ENCODE measurements around the gene CFAP157. TPM values are rescaled to one million over a fixed set of nuclear protein-coding genes. Genes with fewer than 3 reads are reported as not detected.

The CFAP157 gene
- total and polyA plus RNA-seq, 2 donors (not counting 3 experiments of a cell fraction or from before 2014, with no cell fraction given), result 0.03 TPM; not detected in 1

DNA sequence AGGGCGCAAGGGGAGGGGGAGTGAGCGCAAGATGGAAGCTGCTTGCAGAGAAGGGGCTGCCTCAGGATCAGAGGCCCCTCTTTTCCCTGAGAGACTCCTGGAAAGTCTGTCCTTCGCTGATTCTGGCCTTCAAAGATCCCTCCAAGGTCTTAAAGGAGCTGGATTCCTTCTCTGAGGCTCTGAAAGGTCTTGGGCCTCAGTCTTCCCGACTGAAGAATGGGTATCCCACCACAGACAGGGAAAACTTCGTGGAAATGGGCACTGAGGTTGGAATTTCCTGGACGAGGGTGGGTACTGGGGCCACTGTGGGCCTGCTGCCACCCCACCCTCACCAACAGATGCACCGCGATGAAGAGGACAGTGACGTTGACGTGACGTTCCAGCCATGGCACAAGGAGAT, 5.6 kb downstream of the CFAP157 start:
- Histone ChIP-seq H2AFZ (ENCODE audit: low read depth, low read length) (no peak overlapping the region), H3K9me1 (replicated peaks; ENCODE audit: control insufficient read depth, extremely low read depth, insufficient read depth, low read length) (no peaks in the 10 kb centered on the region), H3K4me1 (ENCODE audit: control insufficient read depth, extremely low read depth, insufficient read depth, low read length) (peaks cover 5% of the 10 kb centered on the region), H3K4me2 (ENCODE audit: insufficient read depth, low read length) (no peak overlapping the region), H3K9ac (replicated peaks; ENCODE audit: extremely low read depth, insufficient read depth, low read length) (no peak overlapping the region), H3K9me3 (replicated peaks; ENCODE audit: control insufficient read depth, insufficient read depth, low read length) (no peaks in the 10 kb centered on the region), H3K79me2 (ENCODE audit: control insufficient read depth, insufficient read depth, low read length) (peaks cover 5% of the 10 kb centered on the region), H3K4me3 (replicated peaks in 1 of 3; ENCODE audit: insufficient read depth in 1 of 3, low read depth in 1 of 3, low read length in 3 of 3) (no peak overlapping the region), H3K27me3 (ENCODE audit: control insufficient read depth in 2 of 2, insufficient read depth in 2 of 2, low read length in 2 of 2) (no peaks in the 10 kb centered on the region), H3K27ac (ENCODE audit: insufficient read depth, low read depth, low read length) (no peak overlapping the region), H4K20me1 (replicated peaks; ENCODE audit: control insufficient read depth, extremely low read depth, insufficient read depth, low read length) (no peaks in the 10 kb centered on the region), H3K36me3 (ENCODE audit: control insufficient read depth in 2 of 2, extremely low read depth in 1 of 2, insufficient read depth in 2 of 2, low read length in 2 of 2) (no peaks in the 10 kb centered on the region)
- intact Hi-C loops (cut with micrococcal nuclease), result no loop called here
- TF ChIP-seq EZH2 (IDR thresholded peaks at IDR 0.05; ENCODE audit: borderline replicate concordance, low read depth, low read length, severe bottlenecking) (no peak), GATA2 (IDR thresholded peaks at IDR 0.05; ENCODE audit: insufficient read depth, insufficient read length, low read depth, low read length) (no peak), FOS (IDR thresholded peaks at IDR 0.05; ENCODE audit: borderline replicate concordance, insufficient read depth, low read length) (no peak), MYC (IDR thresholded peaks at IDR 0.05; ENCODE audit: low read depth, low read length) (no peak), POLR2A (IDR thresholded peaks at IDR 0.05; ENCODE audit: low read depth, low read length) (no peak), JUN (IDR thresholded peaks at IDR 0.05; ENCODE audit: borderline replicate concordance, insufficient read depth, insufficient read length, low read depth) (no peak)
- TF ChIP-seq, protein P1, sequence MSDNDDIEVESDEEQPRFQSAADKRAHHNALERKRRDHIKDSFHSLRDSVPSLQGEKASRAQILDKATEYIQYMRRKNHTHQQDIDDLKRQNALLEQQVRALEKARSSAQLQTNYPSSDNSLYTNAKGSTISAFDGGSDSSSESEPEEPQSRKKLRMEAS (IDR thresholded peaks at IDR 0.05; ENCODE audit: insufficient read depth, insufficient read length), result no peak
- TF ChIP-seq, protein P2, sequence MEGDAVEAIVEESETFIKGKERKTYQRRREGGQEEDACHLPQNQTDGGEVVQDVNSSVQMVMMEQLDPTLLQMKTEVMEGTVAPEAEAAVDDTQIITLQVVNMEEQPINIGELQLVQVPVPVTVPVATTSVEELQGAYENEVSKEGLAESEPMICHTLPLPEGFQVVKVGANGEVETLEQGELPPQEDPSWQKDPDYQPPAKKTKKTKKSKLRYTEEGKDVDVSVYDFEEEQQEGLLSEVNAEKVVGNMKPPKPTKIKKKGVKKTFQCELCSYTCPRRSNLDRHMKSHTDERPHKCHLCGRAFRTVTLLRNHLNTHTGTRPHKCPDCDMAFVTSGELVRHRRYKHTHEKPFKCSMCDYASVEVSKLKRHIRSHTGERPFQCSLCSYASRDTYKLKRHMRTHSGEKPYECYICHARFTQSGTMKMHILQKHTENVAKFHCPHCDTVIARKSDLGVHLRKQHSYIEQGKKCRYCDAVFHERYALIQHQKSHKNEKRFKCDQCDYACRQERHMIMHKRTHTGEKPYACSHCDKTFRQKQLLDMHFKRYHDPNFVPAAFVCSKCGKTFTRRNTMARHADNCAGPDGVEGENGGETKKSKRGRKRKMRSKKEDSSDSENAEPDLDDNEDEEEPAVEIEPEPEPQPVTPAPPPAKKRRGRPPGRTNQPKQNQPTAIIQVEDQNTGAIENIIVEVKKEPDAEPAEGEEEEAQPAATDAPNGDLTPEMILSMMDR (IDR thresholded peaks at IDR 0.05; ENCODE audit: extremely low read depth in 1 of 2, insufficient read depth in 1 of 2, low read depth in 1 of 2, low read length in 2 of 2), result no peak
- DNase-seq (ENCODE audit: low read depth, low spot score) (no peak), FAIRE-seq (no peak)
- dilution Hi-C loops (cut with MboI; ENCODE audit: extremely low pct_ligation_motif_present, low sequenced_read_pairs), result no loop called here
- POLR2A ChIA-PET, result no interaction called here
- BruUV-seq (replicated peaks), result no TSS peak
- CTCF ChIA-PET, result interaction anchor here (3.3 kb wide), 1 partner anchor 22 kb away, joined by 9 read pairs; the partner anchor contains the start of gene TOR2A

All from endothelial cell of umbilical vein (primary cell).